Measurements from ENCODE around the gene WDR11.

- TF ChIP-seq EZH2phosphoT487 (IDR thresholded peaks at IDR 0.05; ENCODE audit: borderline replicate concordance, low read length) (no peak), CTCF (IDR thresholded peaks at IDR 0.05; ENCODE audit: low read depth, low read length, poor library complexity, severe bottlenecking) (no peak)
These were observed 80.8 kb downstream of the WDR11 start for GRCh38 chr10:120931999-120932398.
